Activated naive CD4-positive, alpha-beta T cell treated with anti-CD3 and anti-CD28 coated beads, Interleukin-2, amount 50 U/mL, for 24 hours (primary cell): Measurements from ENCODE around the gene ATP13A3.

Experiments
- H3K27ac Mint-ChIP-seq: one replicate; pipeline ENCODE4 v1.8.0; 2021; ENCODE audit warnings: mild to moderate bottlenecking, mixed read lengths
- H3K27me3 Mint-ChIP-seq: one replicate; pipeline ENCODE4 v1.8.0; 2021; ENCODE audit warnings: mixed read lengths
- H3K36me3 Mint-ChIP-seq: one replicate; pipeline ENCODE4 v1.8.0; 2021; ENCODE audit warnings: mixed read lengths
- H3K4me1 Mint-ChIP-seq: one replicate; pipeline ENCODE4 v1.8.0; 2021; ENCODE audit warnings: mixed read lengths
- H3K4me3 Mint-ChIP-seq: one replicate; pipeline ENCODE4 v1.8.0; 2021; ENCODE audit warnings: mild to moderate bottlenecking, mixed read lengths
- H3K9me3 Mint-ChIP-seq: one replicate; pipeline ENCODE4 v1.8.0; 2021; ENCODE audit warnings: mixed read lengths

Gene ATP13A3

GRCh38 chr3:194368918-194369317 lies 117.9 kb downstream of the ATP13A3 start:
- H3K9me3 Mint-ChIP-seq = no peaks in the 10 kb centered on the region
- H3K27ac Mint-ChIP-seq = no peak overlapping the region
- H3K4me3 Mint-ChIP-seq = no peak overlapping the region
- no peaks in the 10 kb centered on the region for H3K36me3 Mint-ChIP-seq
- peaks cover 16% of the 10 kb centered on the region for H3K27me3 Mint-ChIP-seq
- H3K4me1 Mint-ChIP-seq = peaks cover 3% of the 10 kb centered on the region

GRCh38 chr3:194367992-194368841 lies 118.6 kb downstream of the ATP13A3 start:
- Mint-ChIP-seq H3K4me3 (no peak overlapping the region), H3K36me3 (no peaks in the 10 kb centered on the region), H3K9me3 (no peaks in the 10 kb centered on the region), H3K27me3 (peaks cover 16% of the 10 kb centered on the region), H3K27ac (no peak overlapping the region), H3K4me1 (peaks cover 3% of the 10 kb centered on the region)

GRCh38 chr3:194365978-194366490 lies 120.8 kb downstream of the ATP13A3 start:
- no peak overlapping the region for H3K4me3 Mint-ChIP-seq
- peaks cover 16% of the 10 kb centered on the region for H3K27me3 Mint-ChIP-seq
- H3K4me1 Mint-ChIP-seq = peaks cover 3% of the 10 kb centered on the region
- no peaks in the 10 kb centered on the region for H3K9me3 Mint-ChIP-seq
- H3K36me3 Mint-ChIP-seq = no peaks in the 10 kb centered on the region
- H3K27ac Mint-ChIP-seq = no peak overlapping the region

DNA sequence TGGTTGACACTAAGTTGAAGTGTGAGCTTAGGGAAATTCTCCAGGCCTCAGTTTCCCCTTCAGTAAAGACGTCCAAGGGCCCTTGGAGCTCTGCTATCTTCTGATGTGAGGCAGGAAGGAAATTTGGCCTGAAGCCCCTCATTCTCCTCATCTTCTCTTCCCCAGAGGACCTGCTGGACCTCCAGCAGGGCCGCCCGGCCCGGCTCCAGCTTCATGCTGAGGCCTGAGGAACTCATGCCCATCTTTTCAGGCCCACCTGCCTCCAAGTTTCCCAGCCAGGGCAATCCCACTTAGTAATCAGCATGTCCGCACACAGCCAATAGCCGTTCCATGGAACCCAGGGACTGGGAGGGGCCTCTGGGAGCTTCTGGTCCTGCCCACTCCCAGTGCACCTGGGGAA lies 121.3 kb downstream of the ATP13A3 start:
- no peaks in the 10 kb centered on the region for H3K9me3 Mint-ChIP-seq
- H3K4me1 Mint-ChIP-seq = peaks cover 3% of the 10 kb centered on the region
- no peak overlapping the region for H3K4me3 Mint-ChIP-seq
- H3K36me3 Mint-ChIP-seq = no peaks in the 10 kb centered on the region
- peaks cover 15% of the 10 kb centered on the region for H3K27me3 Mint-ChIP-seq
- H3K27ac Mint-ChIP-seq = no peak overlapping the region

- Mint-ChIP-seq H3K9me3 (no peaks in the 10 kb centered on the region), H3K4me3 (no peak overlapping the region), H3K27me3 (peaks cover 8% of the 10 kb centered on the region), H3K27ac (no peak overlapping the region), H3K36me3 (no peaks in the 10 kb centered on the region), H3K4me1 (peaks cover 1% of the 10 kb centered on the region)
Measured at GRCh38 chr3:194364652-194365434, 122.0 kb downstream of the ATP13A3 start.

- no peaks in the 10 kb centered on the region for H3K36me3 Mint-ChIP-seq
Measured at GRCh38 chr3:194364314-194364651, 122.5 kb downstream of the ATP13A3 start.

DNA sequence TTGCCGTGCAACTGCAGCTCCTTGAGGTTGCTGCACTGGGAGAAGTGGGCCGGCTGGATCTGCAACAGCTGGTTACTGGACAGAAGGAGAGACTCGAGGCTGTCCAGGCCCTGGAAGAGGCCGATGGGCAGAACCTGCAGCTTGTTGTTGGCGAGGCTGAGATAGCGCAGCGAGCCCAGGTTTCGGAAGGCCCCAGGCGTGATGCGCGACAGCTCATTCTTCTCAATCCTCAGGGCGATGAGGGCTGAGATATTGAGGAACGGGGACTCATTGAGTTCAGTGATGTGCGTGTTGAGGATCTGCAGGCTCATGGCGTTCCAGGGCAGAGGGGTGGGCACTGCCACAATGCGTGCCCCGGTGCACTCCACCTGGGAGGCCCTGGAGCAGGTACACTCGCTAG lies 126.2 kb downstream of the ATP13A3 start:
- Mint-ChIP-seq H3K27me3 (peaks cover 1% of the 10 kb centered on the region), H3K9me3 (no peaks in the 10 kb centered on the region), H3K27ac (no peak overlapping the region), H3K36me3 (no peaks in the 10 kb centered on the region), H3K4me1 (no peaks in the 10 kb centered on the region), H3K4me3 (no peak overlapping the region)

More at GRCh38 chr3:194364314-194364651, 122.5 kb downstream of the ATP13A3 start:
- no peaks in the 10 kb centered on the region for H3K4me1 Mint-ChIP-seq
- H3K9me3 Mint-ChIP-seq = no peaks in the 10 kb centered on the region
- no peak overlapping the region for H3K27ac Mint-ChIP-seq
- no peak overlapping the region for H3K4me3 Mint-ChIP-seq
- H3K27me3 Mint-ChIP-seq = peaks cover 8% of the 10 kb centered on the region

GRCh38 chr3:194357681-194358080 lies 129.1 kb downstream of the ATP13A3 start:
- Mint-ChIP-seq H3K9me3 (no peaks in the 10 kb centered on the region), H3K36me3 (no peaks in the 10 kb centered on the region), H3K27ac (no peak overlapping the region), H3K4me1 (peaks cover 3% of the 10 kb centered on the region), H3K4me3 (no peak overlapping the region), H3K27me3 (peaks cover 1% of the 10 kb centered on the region)

- Mint-ChIP-seq H3K36me3 (no peaks in the 10 kb centered on the region), H3K27ac (no peak overlapping the region)
Measured at GRCh38 chr3:194355379-194355778, 131.4 kb downstream of the ATP13A3 start.

GRCh38 chr3:194354315-194354714 lies 132.5 kb downstream of the ATP13A3 start:
- Mint-ChIP-seq H3K27me3 (peaks cover 1% of the 10 kb centered on the region), H3K4me1 (peaks cover 3% of the 10 kb centered on the region), H3K36me3 (no peaks in the 10 kb centered on the region), H3K4me3 (no peak overlapping the region), H3K9me3 (no peaks in the 10 kb centered on the region), H3K27ac (no peak overlapping the region)

More at GRCh38 chr3:194355379-194355778, 131.4 kb downstream of the ATP13A3 start:
- H3K27me3 Mint-ChIP-seq = peaks cover 1% of the 10 kb centered on the region
- H3K4me1 Mint-ChIP-seq = peaks cover 3% of the 10 kb centered on the region
- no peak overlapping the region for H3K4me3 Mint-ChIP-seq
- H3K9me3 Mint-ChIP-seq = no peaks in the 10 kb centered on the region
